K562 (cell line): ENCODE data around the gene GALM. TPM values are rescaled to one million over a fixed set of nuclear protein-coding genes. Genes with fewer than 3 reads are reported as not detected.

Source experiments
- ATAC-seq: fragments of 200-7000 bp; cut with Tn5 transposase; 3 replicates; pipeline ENCODE4 v1.9.1; 2020; ENCODE audit warnings: moderate library complexity
- BruUV-seq: library from RNA; stranded (reverse); fragments of 400-500 nt; replicated peaks from 2 replicates; lab custom pipeline; 2021; lab: Mats Ljungman, UMichigan
- CTCF ChIA-PET: fragments of 300-600 bp; formaldehyde crosslinking; extraction: SDS; loops from one replicate; lab custom pipeline; 2021; ENCODE audit warnings: low intra/inter-chr PET ratio; lab: Yijun Ruan, JAX
- POLR2A ChIA-PET: fragments of 300-600, 350-650 bp; sonication (Branson Sonifier 250); formaldehyde crosslinking; extraction: SDS; loops from one replicate; lab custom pipeline; 2021; ENCODE audit warnings: antibody characterized with exemption, inconsistent platforms; lab: Yijun Ruan, JAX
- DNase-seq, 4 experiments: peaks; one replicate each; pipeline versions ENCODE4 v3.0.0 to v3.0.0-alpha.2; 2011 to 2018; ENCODE audit warnings: low spot score in 3 of 4, mixed read lengths in 3 of 4; ENCODE audit errors: extremely low read depth in 1 of 4
- FAIRE-seq: peaks from 2 replicates; lab custom pipeline; 2011; peaks lifted over from hg19 to GRCh38; lab: Jason Lieb, UNC
- H2AFZ ChIP-seq: 2 replicates; pipeline ENCODE4 v1.6.0; 2011; ENCODE audit warnings: low read depth, low read length, control low read depth, inconsistent platforms
- H3K27ac ChIP-seq: fragments of 200-600 bp; 3 replicates; pipeline ENCODE4 v1.8.0; 2011; ENCODE audit warnings: low read depth, mild to moderate bottlenecking, control low read depth, inconsistent platforms, low read length, moderate library complexity, mixed read lengths; ENCODE audit errors: extremely low read depth
- H3K27me3 ChIP-seq, 2 experiments: fragments of 300-600 bp in 1 of 2; 2 replicates in 1 of 2; 3 replicates in 1 of 2; pipeline versions ENCODE4 v1.6.0 to v1.8.0; 2011; ENCODE audit warnings: inconsistent platforms in 2 of 2, low read length in 2 of 2, mild to moderate bottlenecking in 1 of 2, mixed read lengths in 1 of 2, moderate library complexity in 1 of 2; ENCODE audit not compliant: control insufficient read depth in 2 of 2, insufficient read depth in 2 of 2
- H3K36me3 ChIP-seq: fragments of 300-600 bp; 3 replicates; pipeline ENCODE4 v1.8.0; 2011; ENCODE audit warnings: mild to moderate bottlenecking, low read length, inconsistent platforms; ENCODE audit not compliant: control insufficient read depth, insufficient read depth
- H3K4me1 ChIP-seq, 2 experiments: fragments of 200-600 bp in 1 of 2; replicated peaks in 1 of 2; 2 replicates in 1 of 2; 3 replicates in 1 of 2; pipeline versions ENCODE4 v1.5.1 to v1.8.0; 2011; ENCODE audit warnings: inconsistent platforms in 2 of 2, low read length in 2 of 2, mild to moderate bottlenecking in 1 of 2, mixed read lengths in 1 of 2, moderate library complexity in 1 of 2; ENCODE audit not compliant: control insufficient read depth in 2 of 2, insufficient read depth in 2 of 2
- H3K4me2 ChIP-seq: 2 replicates; pipeline ENCODE4 v1.6.1; 2011; ENCODE audit warnings: low read length, control low read depth, inconsistent platforms, mixed read lengths; ENCODE audit not compliant: insufficient read depth
- H3K4me3 ChIP-seq: fragments of 200-600 bp; sonication (generic), shearing (Covaris generic); 2 replicates; pipeline ENCODE4 v1.5.1; 2016; ENCODE audit warnings: control low read depth, inconsistent platforms
- H3K79me2 ChIP-seq: fragments of 200-600 bp; 3 replicates; pipeline ENCODE4 v1.8.0; 2011; ENCODE audit warnings: low read length, inconsistent platforms; ENCODE audit not compliant: control insufficient read depth, insufficient read depth
- H3K9ac ChIP-seq, 2 experiments: 2 replicates each; pipeline versions ENCODE4 v1.6.0 to v1.6.1; 2011; ENCODE audit warnings: low read depth in 2 of 2, low read length in 2 of 2, control low read depth in 1 of 2, inconsistent platforms in 1 of 2, mild to moderate bottlenecking in 1 of 2, mixed read lengths in 1 of 2; ENCODE audit not compliant: insufficient read depth in 1 of 2
- H3K9me1 ChIP-seq: one replicate; pipeline ENCODE4 v1.6.0; 2011; ENCODE audit warnings: inconsistent platforms, mild to moderate bottlenecking, low read length, moderate library complexity; ENCODE audit not compliant: control insufficient read depth, insufficient read depth
- H3K9me3 ChIP-seq: replicated peaks from 2 replicates; pipeline ENCODE4 v1.5.1; 2011; ENCODE audit warnings: low read depth, low read length, inconsistent platforms; ENCODE audit not compliant: control insufficient read depth, insufficient read depth
- H4K20me1 ChIP-seq: replicated peaks from 2 replicates; pipeline ENCODE4 v1.6.1; 2011; ENCODE audit warnings: low read length, inconsistent platforms, mixed read lengths; ENCODE audit not compliant: control insufficient read depth, insufficient read depth
- BCOR ChIP-seq: fragments of 450-650 bp; IDR thresholded peaks from 2 replicates; pipeline ENCODE4 v1.6.1; 2016
- RBM25 ChIP-seq: fragments of 200-400 bp; formaldehyde crosslinking; IDR thresholded peaks from 2 replicates; pipeline ENCODE4 v1.6.1; 2018; ENCODE audit warnings: low read length, low read depth, moderate library complexity; ENCODE audit not compliant: severe bottlenecking
- SRF ChIP-seq, 2 experiments: fragments of 250-450, 450-650 bp in 1 of 2; sonication (Bioruptor Pico) in 1 of 2; sonication (generic) in 1 of 2; formaldehyde crosslinking; IDR thresholded peaks; 2 replicates each; pipeline versions ENCODE4 v1.5.0 to v1.5.1; 2020 to 2022; ENCODE audit warnings: mild to moderate bottlenecking in 1 of 2, missing genetic modification reagents in 1 of 2
- ZNF134 ChIP-seq: fragments of 250-450 bp; sonication (Bioruptor Pico); conservative IDR thresholded peaks from 2 replicates; pipeline ENCODE4 v1.4.0; 2020
- ZNF609 ChIP-seq: sonication (generic); formaldehyde crosslinking; IDR thresholded peaks from 2 replicates; pipeline ENCODE4 v1.8.1; 2023; ENCODE audit warnings: missing genetic modification reagents, mild to moderate bottlenecking, borderline replicate concordance
- WGBS: fragments of 100-300 bp; shearing (Covaris generic); methylation state at CpG from one replicate; pipeline ENCODE4 v1.1.6; 2016; ENCODE audit warnings: low coverage, mixed read lengths; ENCODE audit not compliant: insufficient coverage; ENCODE audit errors: missing lambda C conversion rate; 5-methylcytosine and 5-hydroxymethylcytosine counted together
- in situ Hi-C: fragments of 300-500 bp; cut with MboI; formaldehyde crosslinking; loops from 4 replicates; pipeline ENCODE4 v1.15.0; 2018; ENCODE audit warnings: inconsistent platforms, mixed read lengths
- intact Hi-C: fragments of 100-400 bp; cut with micrococcal nuclease; formaldehyde crosslinking; loops from 2 replicates; pipeline ENCODE4 v1.14.2; 2022
- polyA plus RNA-seq, 8 experiments: library from polyadenylated mRNA; depleted of rRNA in 4 of 8; stranded (reverse) in 5 of 8; unstranded in 3 of 8; fragments of >200 nt; fragmentation: Nextera tagmentation in 2 of 8; fragmentation: Illumina TruSeq in 1 of 8; extraction: Ambion mirVana in 2 of 8; extraction: Trizol in 1 of 8; gene quantifications; 2 replicates each; pipeline versions ENCODE4 v1.2.1 to v1.2.3, GENCODE V29; 2011 to 2014; ENCODE audit warnings: inconsistent platforms in 1 of 8, missing spikeins in 1 of 8
- total RNA-seq, 7 experiments: library from RNA; depleted of rRNA in 6 of 7; stranded (reverse); fragments of >200 nt in 6 of 7; fragmentation: Illumina TruSeq in 2 of 7; extraction: Trizol in 2 of 7; gene quantifications; 2 replicates each; pipeline versions ENCODE4 v1.2.1 to v1.2.3, GENCODE V29; 2011 to 2021; ENCODE audit warnings: low replicate concordance in 1 of 7

GALM gene
- total and polyA plus RNA-seq, 9 of the 15 experiments (the other 6 are each of a cell fraction or from before 2014, with no cell fraction given): 22.1 to 51.7 (median 27.9) TPM

GRCh38 chr2:38671946-38672345 lies 6.0 kb downstream of the GALM start (continued):
- no peak for TF ChIP-seq ZNF609 (CRISPR knock-in tag)
- no peak for TF ChIP-seq SRF (CRISPR knock-in tag; IDR thresholded peaks at IDR 0.05)

- BruUV-seq: no TSS peak
- DNase-seq (no peak), FAIRE-seq (no peak), ATAC-seq (no peak)
- Histone ChIP-seq H3K4me1 (peaks cover 0 to 8% of the 10 kb centered on the region in 2 experiments; a peak in 2 of 5 replicates), H3K9me3 (no peaks in the 10 kb centered on the region), H3K9ac (no peak overlapping the region), H3K27ac (no peak overlapping the region), H3K79me2 (peaks cover 11% of the 10 kb centered on the region), H3K9me1 (no peaks in the 10 kb centered on the region), H2AFZ (no peak overlapping the region), H3K27me3 (no peaks in the 10 kb centered on the region), H4K20me1 (no peaks in the 10 kb centered on the region), H3K4me3 (no peak overlapping the region), H3K36me3 (peaks cover 16% of the 10 kb centered on the region; the same call in 2 of the 3 replicates), H3K4me2 (no peak overlapping the region)
- intact Hi-C loops: no loop called here
- TF ChIP-seq BCOR (peak; percentile 66), ZNF134 (CRISPR knock-in tag) (no peak), RBM25 (peak; percentile 75)
- CTCF ChIA-PET: no interaction called here
- POLR2A ChIA-PET: interaction anchor here (0.6 to 1.2 kb wide), 4 partner anchors 9 to 1552 kb away, joined by 3 read pairs; no protein-coding TSS in a partner anchor
- 79% methylated on average over 8 of the region's 8 CpGs for WGBS
- in situ Hi-C loops: loop anchor here (5.0 kb wide), 2 partner anchors 40 to 70 kb away; partner anchors contain the start of gene HNRNPLL
Measured at GRCh38 chr2:38672445-38673391, 6.8 kb downstream of the GALM start.
